Left ventricle myocardium inferior (tissue), 1 donor: ENCODE measurements around the gene PLXDC2. TPM values are rescaled to one million over a fixed set of nuclear protein-coding genes. Genes with fewer than 3 reads are reported as not detected.

Experiments
- DNase-seq: peaks from one replicate; pipeline ENCODE4 v3.0.0-alpha.2; 2020
- H3K27ac ChIP-seq: fragments of 200-600 bp; replicated peaks from 2 replicates; pipeline ENCODE4 v1.8.0; 2021
- H3K27me3 ChIP-seq: fragments of 200-600 bp; 2 replicates; pipeline ENCODE4 v1.8.0; 2021; ENCODE audit warnings: low read depth
- H3K36me3 ChIP-seq: fragments of 200-600 bp; 2 replicates; pipeline ENCODE4 v1.8.0; 2021
- H3K4me1 ChIP-seq: fragments of 200-600 bp; 2 replicates; pipeline ENCODE4 v1.8.0; 2021
- H3K4me3 ChIP-seq: fragments of 200-600 bp; 2 replicates; pipeline ENCODE4 v1.8.0; 2021; ENCODE audit warnings: mild to moderate bottlenecking, moderate library complexity
- H3K9me3 ChIP-seq: fragments of 200-600 bp; replicated peaks from 2 replicates; pipeline ENCODE4 v1.8.0; 2021
- CTCF ChIP-seq: fragments of 200-600 bp; IDR thresholded peaks from 2 replicates; pipeline ENCODE4 v1.8.0; 2021; ENCODE audit warnings: antibody characterized with exemption, mild to moderate bottlenecking, borderline replicate concordance
- intact Hi-C: fragments of 100-400 bp; cut with micrococcal nuclease; formaldehyde crosslinking; loops from one replicate; pipeline ENCODE4 v1.11.0; 2022
- total RNA-seq: library from RNA; stranded (reverse); fragmentation: NEBNext Ultra II Directional; extraction: Animal tissue kit (Norgen Biotek cat#: 25700); gene quantifications from one replicate; pipeline ENCODE4 v1.2.1, GENCODE V29; 2021
- donor health status: DM: no; HTN: yes; CAD: no; lungs with severe emphysema.

The PLXDC2 gene
- total RNA-seq, 1 donor from 2014 or later = 16.6 TPM

- H3K36me3 ChIP-seq = peaks cover 21% of the 10 kb centered on the region
- H3K27me3 ChIP-seq = no peaks in the 10 kb centered on the region
- no peaks in the 10 kb centered on the region for H3K9me3 ChIP-seq
- H3K4me3 ChIP-seq = no peak overlapping the region
- H3K4me1 ChIP-seq = no peaks in the 10 kb centered on the region
- TF ChIP-seq CTCF = no peak
- intact Hi-C loops = no loop called here
- no peak for DNase-seq
- no peak overlapping the region for H3K27ac ChIP-seq
Measured at GRCh38 chr10:20281579-20281978, 465.3 kb downstream of the PLXDC2 start.

DNA sequence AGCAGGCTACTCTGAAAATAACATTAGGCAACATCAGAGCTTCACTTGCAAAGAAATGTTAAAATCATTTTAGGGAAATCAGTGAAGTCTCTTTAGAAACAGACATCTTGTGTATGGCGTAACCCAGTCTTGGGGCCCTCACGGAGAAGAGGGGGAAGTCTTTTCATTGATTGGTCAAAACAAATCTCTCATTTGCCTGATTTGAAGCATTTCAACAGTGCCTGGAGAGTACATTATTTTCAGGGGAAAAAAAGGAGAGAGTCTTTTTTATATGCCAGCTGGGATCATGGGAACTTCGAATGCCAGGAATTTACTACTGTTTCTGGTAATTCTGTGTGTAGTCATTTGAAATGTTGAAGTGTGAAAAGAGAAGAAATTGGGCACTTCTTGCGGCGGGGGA, 471.4 kb downstream of the PLXDC2 start:
- DNase-seq = no peak
- Histone ChIP-seq H3K9me3 (peaks cover 2% of the 10 kb centered on the region), H3K36me3 (no peaks in the 10 kb centered on the region), H3K27ac (no peak overlapping the region), H3K27me3 (no peaks in the 10 kb centered on the region), H3K4me3 (no peak overlapping the region), H3K4me1 (peaks cover 3% of the 10 kb centered on the region)
- no peak for TF ChIP-seq CTCF
- intact Hi-C loops = no loop called here

GRCh38 chr10:20288060-20288459, 471.8 kb downstream of the PLXDC2 start:
- no peak overlapping the region for H3K4me3 ChIP-seq
- intact Hi-C loops = no loop called here
- no peak overlapping the region for H3K27ac ChIP-seq
- DNase-seq = no peak
- peaks cover 3% of the 10 kb centered on the region for H3K4me1 ChIP-seq
- H3K36me3 ChIP-seq = no peaks in the 10 kb centered on the region
- H3K27me3 ChIP-seq = no peaks in the 10 kb centered on the region
- peaks cover 4% of the 10 kb centered on the region for H3K9me3 ChIP-seq
- no peak for TF ChIP-seq CTCF

- H3K27ac ChIP-seq = no peak overlapping the region
- no peak for TF ChIP-seq CTCF
- H3K27me3 ChIP-seq = no peaks in the 10 kb centered on the region
- DNase-seq = no peak
- peaks cover 10% of the 10 kb centered on the region for H3K9me3 ChIP-seq
- intact Hi-C loops = no loop called here
- no peaks in the 10 kb centered on the region for H3K36me3 ChIP-seq
- peaks cover 3% of the 10 kb centered on the region for H3K4me1 ChIP-seq
- no peak overlapping the region for H3K4me3 ChIP-seq
Measured at GRCh38 chr10:20289070-20289828, 473.0 kb downstream of the PLXDC2 start.

DNA sequence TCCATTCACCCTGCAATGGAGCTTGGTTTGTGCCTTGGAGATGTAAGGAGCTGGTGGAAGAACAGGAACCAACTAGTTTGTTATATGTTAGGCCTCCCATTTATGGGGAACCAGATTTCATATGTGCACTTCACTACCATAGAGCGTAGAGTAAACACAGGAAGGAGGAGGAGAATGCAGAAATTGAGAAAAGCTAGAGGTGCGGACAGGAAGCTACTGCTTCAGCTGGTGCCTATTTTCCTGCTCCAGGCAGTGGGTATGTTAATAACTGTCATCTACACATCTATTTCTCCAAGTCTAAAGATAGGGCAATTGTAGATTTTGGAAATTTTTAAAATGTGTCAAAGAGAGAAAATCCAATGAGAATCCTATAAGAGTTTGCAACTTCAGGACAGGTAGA, 482.2 kb downstream of the PLXDC2 start:
- Histone ChIP-seq H3K27me3 (no peaks in the 10 kb centered on the region), H3K36me3 (no peaks in the 10 kb centered on the region), H3K4me1 (no peaks in the 10 kb centered on the region), H3K27ac (no peak overlapping the region), H3K4me3 (no peak overlapping the region), H3K9me3 (peaks cover 41% of the 10 kb centered on the region)
- intact Hi-C loops = no loop called here
- no peak for TF ChIP-seq CTCF
- DNase-seq = no peak
